ENCODE results near the gene STK40.
A peak's percentile ranks its signal among the peaks of the same experiment; 100 is the strongest.

The STK40 gene

GRCh38 chr1:36367798-36368197 lies 17.9 kb downstream of the STK40 start:
- no peak for DNase-seq

- DNase-seq: no peak
These were observed 18.7 kb downstream of the STK40 start for GRCh38 chr1:36367066-36367465.

GRCh38 chr1:36366091-36366661 lies 19.5 kb downstream of the STK40 start:
- no peak for DNase-seq

- DNase-seq: no peak
These were observed 20.3 kb downstream of the STK40 start for GRCh38 chr1:36365381-36365780.

GRCh38 chr1:36359911-36360550 lies 25.7 kb downstream of the STK40 start:
- DNase-seq: no peak

GRCh38 chr1:36359383-36359782 lies 26.3 kb downstream of the STK40 start:
- no peak for DNase-seq

- no peak for DNase-seq
These were observed 27.1 kb downstream of the STK40 start for GRCh38 chr1:36358514-36359084.

- no peak for DNase-seq
These were observed 29.9 kb downstream of the STK40 start for GRCh38 chr1:36355811-36356210.

- no peak for DNase-seq
These were observed 31.2 kb downstream of the STK40 start for GRCh38 chr1:36354486-36354885.

GRCh38 chr1:36352910-36353878 lies 32.5 kb downstream of the STK40 start:
- peak; percentile 63 for DNase-seq

- peak; percentile 82 for DNase-seq
These were observed 33.4 kb downstream of the STK40 start for GRCh38 chr1:36352125-36352909.

GRCh38 chr1:36351227-36351977 lies 34.3 kb downstream of the STK40 start:
- peak; percentile 92 for DNase-seq

GRCh38 chr1:36350659-36351226 lies 35.0 kb downstream of the STK40 start:
- DNase-seq: peak; percentile 87

- no peak for DNase-seq
These were observed 35.9 kb downstream of the STK40 start for GRCh38 chr1:36349839-36350238.

- no peak for DNase-seq
These were observed 36.5 kb downstream of the STK40 start for GRCh38 chr1:36349241-36349671.

- no peak for DNase-seq
These were observed 38.9 kb downstream of the STK40 start for GRCh38 chr1:36346741-36347370.

GRCh38 chr1:36345353-36345752 lies 40.4 kb downstream of the STK40 start:
- DNase-seq: no peak

GRCh38 chr1:36344395-36344680 lies 41.4 kb downstream of the STK40 start:
- no peak for DNase-seq

- no peak for DNase-seq
These were observed 41.9 kb downstream of the STK40 start for GRCh38 chr1:36343651-36344394.

GRCh38 chr1:36342426-36343185 lies 43.1 kb downstream of the STK40 start:
- peak; percentile 80 for DNase-seq

Data from NCI-H226 (cell line).